ENCODE data around the gene HAAO.

Gene HAAO

DNA sequence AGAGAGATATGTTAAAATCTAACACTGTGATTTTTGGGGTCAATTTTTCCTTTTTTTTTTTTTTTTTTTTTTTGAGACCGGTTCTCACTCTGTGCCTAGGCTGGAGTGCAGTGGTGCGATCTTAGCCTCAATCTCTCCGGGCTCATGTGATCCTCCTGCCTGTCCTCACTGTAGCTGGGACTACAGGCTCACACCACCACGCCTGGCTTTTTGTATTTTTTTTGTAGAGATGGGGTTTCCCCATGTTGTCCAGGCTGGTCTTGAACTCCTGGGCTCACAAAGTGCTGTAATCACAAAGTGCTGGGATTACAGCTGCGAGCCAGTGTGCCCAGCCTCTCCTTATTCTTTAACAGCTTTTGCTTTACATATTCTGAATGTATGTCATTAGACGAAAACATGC lies 2.9 kb upstream of the HAAO start:
- DNase-seq (ENCODE audit: insufficient read length, low spot score) (no peak), FAIRE-seq (peak; percentile 31)
- TF ChIP-seq POLR2AphosphoS5 (IDR thresholded peaks at IDR 0.05; ENCODE audit: low read depth, low read length): no peak
- no peak for TF ChIP-seq SPI1 (IDR thresholded peaks at IDR 0.05; ENCODE audit: low read depth, low read length)
- no peak for TF ChIP-seq POU2F2 (IDR thresholded peaks at IDR 0.05; ENCODE audit: low read depth, low read length)
- TF ChIP-seq PAX5 (IDR thresholded peaks at IDR 0.05; ENCODE audit: insufficient read depth, low read length, severe bottlenecking): no peak
- TF ChIP-seq POLR2A (IDR thresholded peaks at IDR 0.05; ENCODE audit: low read depth, low read length): no peak
- no peak for TF ChIP-seq TAF1 (IDR thresholded peaks at IDR 0.05; ENCODE audit: low read depth, low read length)

DNA sequence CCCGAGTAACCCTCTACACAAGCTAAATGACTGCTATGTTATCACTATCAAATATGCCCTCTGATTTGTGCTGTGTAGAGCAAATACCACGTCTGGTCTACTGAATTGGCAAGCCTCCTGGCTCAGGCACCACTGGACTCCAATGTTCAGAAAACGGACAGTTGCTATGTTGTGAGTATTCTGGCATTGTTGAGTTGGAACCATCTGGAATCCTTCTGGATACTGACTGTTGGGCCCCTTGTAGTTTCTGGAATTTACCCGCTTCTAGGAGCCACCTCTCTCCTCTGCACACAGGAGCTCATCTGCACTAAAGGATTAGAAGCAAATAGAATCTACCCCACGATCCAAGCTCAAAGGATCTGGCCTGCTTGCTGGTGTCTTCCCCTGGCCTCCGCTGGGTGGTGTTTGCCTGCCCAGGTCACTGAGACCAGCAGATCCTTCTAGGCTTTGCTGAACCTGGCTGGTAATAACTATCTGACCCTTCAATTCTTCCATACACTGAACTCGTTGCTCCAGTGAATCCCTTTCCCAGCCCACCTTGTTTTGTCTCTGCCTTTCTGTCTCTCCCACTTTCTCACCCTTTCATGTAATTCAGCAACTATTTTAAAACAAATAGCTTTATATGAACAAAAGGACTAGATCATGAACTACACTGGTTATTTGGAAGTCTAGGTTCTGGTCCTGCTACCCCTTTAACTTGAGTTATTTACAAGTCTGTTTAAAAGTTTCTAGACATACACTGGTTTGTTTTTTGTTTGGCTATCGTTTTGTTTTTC lies 2.1 kb upstream of the HAAO start:
- FAIRE-seq (peak; percentile 54), DNase-seq (ENCODE audit: insufficient read length, low spot score) (no peak)
- TF ChIP-seq POLR2A (IDR thresholded peaks at IDR 0.05; ENCODE audit: low read depth, low read length) (no peak), POLR2AphosphoS5 (IDR thresholded peaks at IDR 0.05; ENCODE audit: low read depth, low read length) (no peak), TAF1 (IDR thresholded peaks at IDR 0.05; ENCODE audit: low read depth, low read length) (no peak), SPI1 (IDR thresholded peaks at IDR 0.05; ENCODE audit: low read depth, low read length) (no peak), POU2F2 (IDR thresholded peaks at IDR 0.05; ENCODE audit: low read depth, low read length) (no peak), PAX5 (IDR thresholded peaks at IDR 0.05; ENCODE audit: insufficient read depth, low read length, severe bottlenecking) (no peak)

DNA sequence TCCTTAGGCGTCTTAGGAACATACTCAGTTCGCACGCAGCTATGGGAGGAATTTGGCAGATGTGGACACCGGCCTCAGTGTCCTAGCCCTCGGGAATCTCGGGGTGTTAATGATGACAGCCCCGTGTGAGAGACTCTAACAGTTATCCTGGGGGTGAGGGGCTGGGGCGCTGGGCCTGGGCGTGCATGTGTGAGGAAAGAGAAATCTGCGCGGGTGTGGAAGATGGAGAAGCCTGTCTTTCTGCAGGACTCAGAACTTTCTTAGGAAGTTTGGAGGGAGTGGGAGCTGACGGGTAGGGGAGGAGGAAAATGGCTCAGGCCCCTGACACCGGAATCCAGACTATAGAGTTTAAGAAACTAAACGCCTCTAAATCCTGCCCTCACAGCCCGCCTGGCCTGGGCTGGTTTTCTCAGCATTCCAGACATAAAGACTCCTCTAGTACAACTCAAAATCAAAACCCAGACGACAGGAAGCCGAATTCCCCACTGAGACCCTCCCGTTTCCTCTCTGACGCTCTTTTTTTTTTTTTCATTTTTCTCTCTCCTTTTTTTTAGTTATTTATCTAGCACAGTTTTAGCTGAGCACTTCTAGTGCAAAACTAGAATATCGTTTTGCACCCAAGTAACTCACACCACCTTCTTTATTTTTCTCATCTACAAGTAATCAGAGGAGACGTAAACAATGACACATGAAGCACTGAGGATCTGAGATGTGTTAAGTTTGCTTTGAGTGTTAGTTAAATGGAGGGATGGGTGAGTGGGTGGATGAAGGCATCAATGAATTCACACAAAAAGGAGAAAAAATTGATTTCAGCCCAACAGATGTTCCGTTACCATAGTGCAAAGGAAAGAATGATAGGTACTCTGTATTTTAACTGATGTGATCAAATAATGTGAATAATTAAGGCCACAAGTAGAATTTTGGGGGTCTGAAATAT lies 1.2 kb upstream of the HAAO start:
- TF ChIP-seq PAX5 (IDR thresholded peaks at IDR 0.05; ENCODE audit: insufficient read depth, low read length, severe bottlenecking): no peak
- no peak for TF ChIP-seq SPI1 (IDR thresholded peaks at IDR 0.05; ENCODE audit: low read depth, low read length)
- no peak for TF ChIP-seq TAF1 (IDR thresholded peaks at IDR 0.05; ENCODE audit: low read depth, low read length)
- TF ChIP-seq POLR2A (IDR thresholded peaks at IDR 0.05; ENCODE audit: low read depth, low read length): no peak
- no peak for TF ChIP-seq POLR2AphosphoS5 (IDR thresholded peaks at IDR 0.05; ENCODE audit: low read depth, low read length)
- TF ChIP-seq POU2F2 (IDR thresholded peaks at IDR 0.05; ENCODE audit: low read depth, low read length): no peak

DNA sequence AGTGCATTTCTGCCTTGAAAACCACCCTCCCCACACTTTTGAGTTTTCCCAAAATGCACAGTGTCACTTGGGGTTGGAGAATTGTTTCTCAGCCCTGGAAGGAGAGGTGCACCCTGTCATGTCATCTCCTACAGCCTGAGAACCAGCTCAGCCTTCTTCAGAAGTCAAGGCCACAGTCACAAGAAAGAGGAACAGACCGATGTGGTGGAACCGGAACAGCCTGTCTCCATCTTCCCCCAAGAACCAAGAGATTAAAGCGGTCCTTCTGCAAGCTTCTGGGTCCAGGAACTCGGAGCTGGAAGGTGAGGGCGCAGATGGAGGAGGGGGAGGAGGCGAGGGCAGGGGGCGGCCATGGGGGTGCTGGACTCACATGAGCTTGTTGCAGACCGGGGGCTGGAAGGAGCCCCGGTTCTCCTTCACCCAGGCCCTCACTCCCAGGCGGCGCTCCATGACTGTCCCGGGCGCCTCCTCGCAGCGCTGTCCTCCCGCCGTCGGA lies 248 bp downstream of the HAAO start:
- FAIRE-seq (peak; percentile 74), DNase-seq (ENCODE audit: insufficient read length, low spot score) (no peak)
- no peak for TF ChIP-seq POLR2AphosphoS5 (IDR thresholded peaks at IDR 0.05; ENCODE audit: low read depth, low read length)
- TF ChIP-seq SPI1 (IDR thresholded peaks at IDR 0.05; ENCODE audit: low read depth, low read length): peak; percentile 86
- TF ChIP-seq PAX5 (IDR thresholded peaks at IDR 0.05; ENCODE audit: insufficient read depth, low read length, severe bottlenecking): no peak
- no peak for TF ChIP-seq TAF1 (IDR thresholded peaks at IDR 0.05; ENCODE audit: low read depth, low read length)

More for the DNA sequence above, 1.2 kb upstream of the HAAO start:
- DNase-seq (ENCODE audit: insufficient read length, low spot score) (no peak), FAIRE-seq (no peak)

DNA sequence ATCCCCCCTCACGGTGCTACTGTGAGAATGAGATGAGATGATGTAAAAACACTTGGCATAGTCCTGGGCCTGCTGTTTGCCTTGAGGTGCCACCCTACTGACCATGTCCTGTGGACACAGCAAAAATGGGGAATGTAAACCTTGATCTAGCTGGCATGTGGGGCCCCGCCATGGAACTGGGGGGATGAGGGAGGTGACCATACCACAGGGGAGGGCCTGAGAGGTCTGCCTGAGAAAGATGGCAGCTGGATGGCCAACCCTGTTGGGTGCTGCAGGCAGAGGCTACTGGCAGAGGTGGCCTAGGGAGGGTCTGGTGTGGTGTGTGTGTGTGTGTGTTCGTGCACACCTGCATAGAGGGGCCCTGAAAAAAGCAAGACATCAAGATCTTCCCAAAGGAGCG lies 777 bp downstream of the HAAO start:
- FAIRE-seq (no peak), DNase-seq (ENCODE audit: insufficient read length, low spot score) (no peak)
- TF ChIP-seq POLR2AphosphoS5 (IDR thresholded peaks at IDR 0.05; ENCODE audit: low read depth, low read length) (no peak), POU2F2 (IDR thresholded peaks at IDR 0.05; ENCODE audit: low read depth, low read length) (no peak)

DNA sequence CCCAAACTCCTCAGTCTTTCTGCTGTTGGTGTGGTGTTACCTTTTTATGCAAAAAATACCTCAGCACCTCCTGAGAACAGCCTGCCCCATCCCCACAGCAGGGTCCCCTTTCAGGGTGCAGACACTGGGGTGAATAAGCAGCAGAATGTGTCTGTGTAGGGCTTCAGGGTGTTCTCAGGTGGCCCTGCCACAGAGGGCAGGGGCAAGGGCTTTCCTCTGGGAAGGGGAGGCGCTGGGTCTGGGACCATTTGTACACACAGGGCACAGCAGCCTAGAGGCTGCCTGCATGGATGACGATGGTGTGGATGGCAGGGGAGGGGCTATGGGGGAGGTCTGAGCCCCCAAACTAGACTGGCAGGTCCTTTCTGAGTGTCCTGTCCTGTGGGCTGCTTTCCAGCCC lies 2.6 kb downstream of the HAAO start:
- TF ChIP-seq PAX5 (IDR thresholded peaks at IDR 0.05; ENCODE audit: insufficient read depth, low read length, severe bottlenecking) (no peak), POU2F2 (IDR thresholded peaks at IDR 0.05; ENCODE audit: low read depth, low read length) (no peak)

DNA sequence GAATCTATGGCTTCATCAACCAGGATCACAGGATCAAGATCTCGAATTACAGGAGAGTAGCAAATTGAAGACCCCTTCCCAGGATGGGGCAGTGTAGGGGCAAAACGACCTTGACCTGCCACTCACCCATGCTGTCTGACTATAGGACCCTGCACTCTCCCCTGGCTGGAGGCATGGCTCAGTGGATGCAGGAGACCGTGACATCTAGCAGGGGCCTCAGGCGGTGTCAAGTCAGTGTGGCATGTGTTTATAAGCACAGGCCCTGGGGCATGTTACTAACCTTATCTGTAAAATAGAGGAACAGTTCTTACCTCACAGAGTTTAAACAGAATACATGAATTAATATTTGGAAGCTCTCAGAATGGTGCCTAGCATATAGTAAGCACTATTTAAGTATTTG lies 3.5 kb downstream of the HAAO start:
- DNase-seq (ENCODE audit: insufficient read length, low spot score) (no peak), FAIRE-seq (no peak)
- no peak for TF ChIP-seq POU2F2 (IDR thresholded peaks at IDR 0.05; ENCODE audit: low read depth, low read length)
- TF ChIP-seq PAX5 (IDR thresholded peaks at IDR 0.05; ENCODE audit: insufficient read depth, low read length, severe bottlenecking): no peak

More for the DNA sequence above, 2.6 kb downstream of the HAAO start:
- FAIRE-seq (no peak), DNase-seq (ENCODE audit: insufficient read length, low spot score) (no peak)

DNA sequence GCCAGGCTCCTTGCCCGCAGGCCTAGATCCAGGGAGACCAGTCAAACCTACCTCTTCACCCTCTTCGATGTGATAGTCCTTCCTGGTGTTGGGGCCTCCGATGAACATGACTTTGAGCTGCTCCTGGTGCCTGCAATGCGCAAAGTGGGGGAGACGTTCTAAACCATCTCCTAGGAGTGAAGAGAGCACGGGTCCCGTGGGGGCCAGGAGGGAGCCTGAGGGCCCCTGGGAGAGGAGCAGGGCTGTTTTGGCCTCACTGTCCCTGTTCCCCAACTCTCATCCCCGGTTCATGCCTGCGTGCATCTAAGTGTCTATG lies 3.9 kb downstream of the HAAO start:
- TF ChIP-seq POLR2AphosphoS5 (IDR thresholded peaks at IDR 0.05; ENCODE audit: low read depth, low read length) (no peak), POLR2A (IDR thresholded peaks at IDR 0.05; ENCODE audit: low read depth, low read length) (no peak), POU2F2 (IDR thresholded peaks at IDR 0.05; ENCODE audit: low read depth, low read length) (no peak), TAF1 (IDR thresholded peaks at IDR 0.05; ENCODE audit: low read depth, low read length) (no peak), SPI1 (IDR thresholded peaks at IDR 0.05; ENCODE audit: low read depth, low read length) (no peak), PAX5 (IDR thresholded peaks at IDR 0.05; ENCODE audit: insufficient read depth, low read length, severe bottlenecking) (no peak)
- FAIRE-seq: no peak
- DNase-seq (ENCODE audit: insufficient read length, low spot score): no peak

DNA sequence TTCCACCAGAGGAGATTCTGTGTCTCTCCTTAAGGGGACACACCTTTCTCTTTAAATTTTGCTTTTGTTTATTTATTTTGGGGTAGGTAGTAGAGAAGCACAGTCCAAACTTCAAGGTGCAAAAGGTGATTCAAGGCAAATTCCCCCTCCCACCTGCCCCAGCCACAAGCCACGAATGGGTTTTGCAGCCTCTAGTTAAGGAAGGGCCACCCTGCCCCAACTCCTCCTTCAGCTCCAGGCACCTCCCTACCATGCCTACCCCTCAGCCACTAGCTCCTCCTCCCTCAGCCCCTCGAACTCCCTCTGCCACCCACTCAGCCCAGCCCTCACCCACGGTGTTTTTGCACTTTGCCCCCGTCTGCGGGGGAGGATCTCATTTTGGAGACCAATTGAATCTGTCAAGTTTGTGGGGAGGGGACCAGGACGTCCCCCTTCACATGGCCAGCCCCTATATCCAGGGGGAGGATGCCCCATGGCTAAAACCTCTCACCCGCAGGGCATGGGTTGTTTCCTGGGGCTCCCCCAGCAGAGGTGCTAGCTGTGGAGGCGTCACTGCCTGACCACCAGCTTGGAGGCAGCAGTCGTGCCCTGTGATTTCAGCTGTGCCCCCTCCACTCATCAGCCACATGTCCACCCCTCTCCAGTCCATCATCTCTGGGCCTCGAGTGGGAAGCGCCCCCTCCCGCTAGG lies 4.5 kb downstream of the HAAO start:
- TF ChIP-seq POU2F2 (IDR thresholded peaks at IDR 0.05; ENCODE audit: low read depth, low read length) (no peak), POLR2A (IDR thresholded peaks at IDR 0.05; ENCODE audit: low read depth, low read length) (no peak), SPI1 (IDR thresholded peaks at IDR 0.05; ENCODE audit: low read depth, low read length) (no peak), POLR2AphosphoS5 (IDR thresholded peaks at IDR 0.05; ENCODE audit: low read depth, low read length) (no peak), TAF1 (IDR thresholded peaks at IDR 0.05; ENCODE audit: low read depth, low read length) (no peak), PAX5 (IDR thresholded peaks at IDR 0.05; ENCODE audit: insufficient read depth, low read length, severe bottlenecking) (no peak)
- DNase-seq (ENCODE audit: insufficient read length, low spot score) (no peak), FAIRE-seq (peak; percentile 56)

Data from GM12891 (cell line).